ENCODE results near the gene EP400. TPM values are rescaled to one million over a fixed set of nuclear protein-coding genes. Genes with fewer than 3 reads are reported as not detected.

EP400 gene
- total and polyA plus RNA-seq, 9 of the 15 experiments (the other 6 are each of a cell fraction or from before 2014, with no cell fraction given): 4.5 to 58.0 (median 7.0) TPM

- TF ChIP-seq, protein P1, sequence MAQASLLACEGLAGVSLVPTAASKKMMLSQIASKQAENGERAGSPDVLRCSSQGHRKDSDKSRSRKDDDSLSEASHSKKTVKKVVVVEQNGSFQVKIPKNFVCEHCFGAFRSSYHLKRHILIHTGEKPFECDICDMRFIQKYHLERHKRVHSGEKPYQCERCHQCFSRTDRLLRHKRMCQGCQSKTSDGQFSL (CRISPR knock-in tag; IDR thresholded peaks at IDR 0.05): no peak
- TF ChIP-seq, protein P1 (tag; IDR thresholded peaks at IDR 0.05): no peak
- TF ChIP-seq STAT5B (CRISPR knock-in tag; IDR thresholded peaks at IDR 0.05) (no peak), EP400 (IDR thresholded peaks at IDR 0.05) (no peak), U2AF1 (optimal IDR thresholded peaks at IDR 0.05; ENCODE audit: low read depth, low read length) (no peak)
Observed at GRCh38 chr12:132009336-132009859, 59.7 kb downstream of the EP400 start (continued).

DNA sequence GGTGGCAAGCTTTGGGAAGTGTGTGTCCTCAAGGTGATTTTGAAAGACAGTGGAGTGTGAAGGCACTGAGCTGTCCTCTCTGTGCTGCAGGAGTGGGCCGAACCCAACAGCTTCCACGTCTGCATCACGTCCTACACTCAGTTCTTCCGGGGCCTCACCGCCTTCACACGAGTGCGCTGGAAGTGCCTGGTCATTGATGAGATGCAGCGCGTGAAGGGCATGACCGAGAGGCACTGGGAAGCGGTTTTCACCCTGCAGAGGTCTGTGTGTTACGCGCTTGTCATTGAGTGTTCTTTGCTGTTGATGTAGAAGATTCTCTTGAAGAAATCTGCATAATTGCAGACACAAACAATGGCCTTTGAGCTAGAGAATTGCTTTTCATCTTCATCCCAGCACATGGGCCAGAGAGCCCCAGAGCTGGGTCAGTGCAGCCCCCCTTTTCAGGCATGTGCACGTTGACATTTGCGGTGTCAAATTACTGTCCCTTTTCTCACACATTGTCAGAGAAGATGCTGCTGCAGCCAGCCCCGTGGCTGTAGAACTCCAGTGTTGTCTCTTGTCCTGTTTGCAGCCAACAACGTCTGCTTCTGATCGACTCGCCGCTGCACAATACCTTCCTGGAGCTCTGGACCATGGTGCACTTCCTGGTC, 63.3 kb downstream of the EP400 start:
- H3K79me2 ChIP-seq (ENCODE audit: control insufficient read depth, insufficient read depth, low read length): no peaks in the 10 kb centered on the region
- TF ChIP-seq TSC22D4 (tag; IDR thresholded peaks at IDR 0.05): no peak
- no peak for TF ChIP-seq ADNP (tag; IDR thresholded peaks at IDR 0.05)
- no peak for TF ChIP-seq RBM14 (IDR thresholded peaks at IDR 0.05; ENCODE audit: borderline replicate concordance, insufficient read depth, low read depth, low read length)
- TF ChIP-seq NEUROD1 (IDR thresholded peaks at IDR 0.05; ENCODE audit: borderline replicate concordance, low read depth, low read length, partially characterized antibody): no peak
- no peak for TF ChIP-seq ZNF561 (CRISPR knock-in tag; conservative IDR thresholded peaks at IDR 0.05)
- TF ChIP-seq ZNF764 (CRISPR knock-in tag; IDR thresholded peaks at IDR 0.05; ENCODE audit: low read depth): no peak
- no peaks in the 10 kb centered on the region for H3K27me3 ChIP-seq (ENCODE audit: control insufficient read depth in 2 of 2, insufficient read depth in 2 of 2, low read length in 2 of 2)
- H3K27ac ChIP-seq (ENCODE audit: extremely low read depth, low read depth, low read length): no peak overlapping the region
- no peak overlapping the region for H3K4me3 ChIP-seq
- H3K4me1 ChIP-seq (replicated peaks in 1 of 2; ENCODE audit: control insufficient read depth in 2 of 2, insufficient read depth in 2 of 2, low read length in 2 of 2): peaks cover 0 to 4% of the 10 kb centered on the region in 2 experiments; a peak in 1 of 5 replicates
- no TSS peak for BruUV-seq (replicated peaks)
- no peaks in the 10 kb centered on the region for H3K9me3 ChIP-seq (replicated peaks; ENCODE audit: control insufficient read depth, insufficient read depth, low read depth, low read length)
- in situ Hi-C loops (cut with MboI): no loop called here
- ATAC-seq: no peak
- H4K20me1 ChIP-seq (replicated peaks; ENCODE audit: control insufficient read depth, insufficient read depth, low read length): no peaks in the 10 kb centered on the region
- ChIA-PET POLR2A (interaction anchor here (0.9 kb wide), 1 partner anchor 8 kb away, joined by 3 read pairs; no protein-coding TSS in a partner anchor), CTCF (ENCODE audit: low intra/inter-chr PET ratio) (no interaction called here)
- H2AFZ ChIP-seq (ENCODE audit: low read depth, low read length): no peak overlapping the region
- 86% methylated on average over 20 of the region's 20 CpGs for WGBS (ENCODE audit: insufficient coverage, low coverage, missing lambda C conversion rate)
- no peak for DNase-seq (ENCODE audit: extremely low read depth in 1 of 4, low spot score in 3 of 4)
- intact Hi-C loops (cut with micrococcal nuclease): no loop called here
- no peak for FAIRE-seq
- no peak overlapping the region; a peak in 1 of 4 replicates for H3K9ac ChIP-seq (ENCODE audit: insufficient read depth in 1 of 2, low read depth in 2 of 2, low read length in 2 of 2)
- H3K9me1 ChIP-seq (ENCODE audit: control insufficient read depth, insufficient read depth, low read length): no peaks in the 10 kb centered on the region
- peaks cover 90% of the 10 kb centered on the region; the same call in 2 of the 3 replicates for H3K36me3 ChIP-seq (ENCODE audit: control insufficient read depth, insufficient read depth, low read length)
- H3K4me2 ChIP-seq (ENCODE audit: insufficient read depth, low read length): no peak overlapping the region
